ENCODE data around the gene MAP3K12. TPM values are rescaled to one million over a fixed set of nuclear protein-coding genes. Genes with fewer than 3 reads are reported as not detected.
A peak's percentile ranks its signal among the peaks of the same experiment; 100 is the strongest.

Gene MAP3K12
- total RNA-seq, 4 donors from 2014 or later, result 12.6 to 20.1 (median 18.9) TPM

DNA sequence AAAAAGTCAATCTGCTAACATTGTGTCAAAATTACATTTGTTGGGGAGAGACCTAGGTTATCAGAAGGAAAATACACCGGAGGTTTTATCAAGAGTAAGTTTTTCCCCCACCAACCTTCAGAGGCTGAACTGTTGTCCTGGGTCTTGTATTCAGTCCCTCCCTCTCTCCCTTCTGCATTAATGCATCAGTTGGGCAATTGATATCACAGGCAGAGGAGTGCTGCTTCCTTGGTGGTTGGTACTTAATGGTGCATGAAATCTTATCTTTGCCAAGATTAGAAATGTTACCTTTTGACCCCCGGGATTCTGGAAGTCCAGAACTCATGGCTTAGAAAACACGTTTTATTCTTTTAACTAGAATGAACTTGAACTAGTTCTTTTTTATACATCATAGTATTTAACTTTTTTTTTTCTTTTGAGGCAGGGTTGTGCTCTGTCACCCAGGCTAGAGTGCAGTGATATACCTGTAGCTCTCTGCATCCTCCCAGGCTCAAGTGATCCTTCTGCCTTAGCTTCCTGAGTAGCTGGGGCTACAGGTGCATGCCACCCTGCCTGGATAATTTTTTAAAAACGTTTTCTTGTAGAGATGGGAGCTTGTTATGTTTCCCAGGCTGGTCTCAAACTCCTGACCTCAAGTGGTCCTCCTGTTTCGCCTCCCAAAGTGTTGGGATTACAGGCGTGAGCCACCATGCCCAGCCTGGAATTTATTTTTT, 42.4 kb downstream of the MAP3K12 start:
- H3K9me3 ChIP-seq, result no peaks in the 10 kb centered on the region
- intact Hi-C loops (cut with DNase I), result no loop called here

DNA sequence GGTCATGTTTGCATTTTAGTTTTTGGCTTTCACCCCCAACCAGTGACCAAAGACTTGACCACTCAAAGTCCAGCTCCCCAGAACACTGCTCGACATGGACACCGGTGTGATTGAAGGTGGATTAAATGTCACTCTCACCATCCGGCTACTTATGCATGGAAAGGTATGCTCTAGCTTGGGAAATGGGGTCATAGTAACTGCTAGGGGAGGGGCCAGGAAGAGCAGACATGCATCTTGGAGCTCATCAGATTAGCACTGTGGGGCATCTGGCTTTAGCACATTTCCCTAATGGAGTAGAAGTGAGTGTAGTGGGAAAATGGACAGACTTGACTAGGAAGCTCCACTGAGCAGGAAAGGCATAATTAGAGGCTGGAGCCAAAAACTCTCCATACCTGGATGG, 44.6 kb downstream of the MAP3K12 start:
- H3K27me3 ChIP-seq, result no peaks in the 10 kb centered on the region
- intact Hi-C loops (cut with DNase I), result loop anchor here (5.0 kb wide), 1 partner anchor 53 kb away; the partner anchor contains the start of gene NPFF
- WGBS, result 39% methylated on average over 3 of the region's 3 CpGs
- peak overlapping the region in 2 of 4 donors; percentile 6 to 98 for H3K27ac ChIP-seq (replicated peaks in 1 of 4)
- no peaks in the 10 kb centered on the region for H3K9me3 ChIP-seq
- H3K4me1 ChIP-seq, result peaks cover 18 to 36% (median 28%) of the 10 kb centered on the region in 4 donors
- H3K4me3 ChIP-seq, result no peak overlapping the region
- no peak for TF ChIP-seq EP300 (IDR thresholded peaks at IDR 0.05)
- no peak for TF ChIP-seq POLR2A (IDR thresholded peaks at IDR 0.05; ENCODE audit: low read depth)
- TF ChIP-seq POLR2AphosphoS5 (IDR thresholded peaks at IDR 0.05), result no peak
- TF ChIP-seq, protein P1, sequence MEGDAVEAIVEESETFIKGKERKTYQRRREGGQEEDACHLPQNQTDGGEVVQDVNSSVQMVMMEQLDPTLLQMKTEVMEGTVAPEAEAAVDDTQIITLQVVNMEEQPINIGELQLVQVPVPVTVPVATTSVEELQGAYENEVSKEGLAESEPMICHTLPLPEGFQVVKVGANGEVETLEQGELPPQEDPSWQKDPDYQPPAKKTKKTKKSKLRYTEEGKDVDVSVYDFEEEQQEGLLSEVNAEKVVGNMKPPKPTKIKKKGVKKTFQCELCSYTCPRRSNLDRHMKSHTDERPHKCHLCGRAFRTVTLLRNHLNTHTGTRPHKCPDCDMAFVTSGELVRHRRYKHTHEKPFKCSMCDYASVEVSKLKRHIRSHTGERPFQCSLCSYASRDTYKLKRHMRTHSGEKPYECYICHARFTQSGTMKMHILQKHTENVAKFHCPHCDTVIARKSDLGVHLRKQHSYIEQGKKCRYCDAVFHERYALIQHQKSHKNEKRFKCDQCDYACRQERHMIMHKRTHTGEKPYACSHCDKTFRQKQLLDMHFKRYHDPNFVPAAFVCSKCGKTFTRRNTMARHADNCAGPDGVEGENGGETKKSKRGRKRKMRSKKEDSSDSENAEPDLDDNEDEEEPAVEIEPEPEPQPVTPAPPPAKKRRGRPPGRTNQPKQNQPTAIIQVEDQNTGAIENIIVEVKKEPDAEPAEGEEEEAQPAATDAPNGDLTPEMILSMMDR (IDR thresholded peaks at IDR 0.05), result no peak
- H3K36me3 ChIP-seq, result peaks cover 55 to 60% (median 57%) of the 10 kb centered on the region in 4 donors
- DNase-seq (ENCODE audit: extremely low spot score), result no peak

More for the DNA sequence above, 42.4 kb downstream of the MAP3K12 start:
- WGBS, result 73% methylated on average over 6 of the region's 6 CpGs
- Histone ChIP-seq H3K27me3 (no peaks in the 10 kb centered on the region), H3K27ac (replicated peaks in 1 of 4) (no peak overlapping the region), H3K4me1 (peaks cover 35 to 57% (median 45%) of the 10 kb centered on the region in 4 donors), H3K4me3 (no peak overlapping the region), H3K36me3 (peaks cover 74 to 81% (median 78%) of the 10 kb centered on the region in 4 donors)
- no peak for DNase-seq (ENCODE audit: extremely low spot score)
- TF ChIP-seq POLR2AphosphoS5 (IDR thresholded peaks at IDR 0.05) (no peak), POLR2A (IDR thresholded peaks at IDR 0.05; ENCODE audit: low read depth) (no peak), EP300 (IDR thresholded peaks at IDR 0.05) (no peak)
- TF ChIP-seq, protein P1 (IDR thresholded peaks at IDR 0.05), result no peak

DNA sequence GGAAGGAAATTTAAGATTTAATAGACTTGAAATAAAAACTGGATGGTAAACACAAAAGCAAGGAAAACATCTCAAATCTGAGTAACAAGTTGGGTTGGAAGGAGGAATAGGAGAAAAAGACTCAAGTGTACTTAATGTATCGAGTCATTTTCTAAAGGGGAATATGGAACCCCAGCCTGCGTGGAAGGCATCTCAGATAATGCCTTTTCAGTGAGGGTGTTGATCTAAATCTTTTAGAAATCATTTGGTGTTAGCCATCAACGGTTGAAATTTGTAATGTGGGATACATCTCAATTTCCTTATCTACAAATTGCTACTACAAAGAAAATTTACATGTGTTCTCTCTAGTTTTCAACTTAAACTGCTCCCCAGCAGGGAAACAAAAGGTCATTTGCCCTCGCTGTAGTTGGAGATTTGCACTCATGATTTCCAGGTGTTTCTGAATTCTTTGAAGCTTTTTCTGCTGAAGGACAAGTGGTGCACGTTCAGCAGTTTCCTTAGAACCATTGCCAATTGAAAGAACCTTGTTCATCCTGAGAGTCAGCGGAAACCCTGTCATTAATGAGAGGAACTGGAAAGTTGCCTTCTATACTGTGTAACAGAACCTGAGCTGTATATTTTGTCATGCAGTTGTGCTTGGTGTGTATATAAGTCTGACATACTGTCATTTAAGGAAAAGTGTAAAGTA, 45.2 kb downstream of the MAP3K12 start:
- Histone ChIP-seq H3K4me3 (peak overlapping the region; percentile 19 to 84 (median 82)), H3K36me3 (peaks cover 49 to 54% (median 51%) of the 10 kb centered on the region in 4 donors), H3K4me1 (peaks cover 18 to 34% (median 27%) of the 10 kb centered on the region in 4 donors), H3K27ac (replicated peaks in 1 of 4) (peak overlapping the region in 2 of 4 donors; percentile 98), H3K27me3 (no peaks in the 10 kb centered on the region), H3K9me3 (no peaks in the 10 kb centered on the region)
- intact Hi-C loops (cut with DNase I), result loop anchor here (5.0 kb wide), 1 partner anchor 53 kb away; the partner anchor contains the start of gene NPFF
- WGBS, result 22% methylated on average over 6 of the region's 6 CpGs
- TF ChIP-seq, protein P1 (IDR thresholded peaks at IDR 0.05), result no peak
- TF ChIP-seq EP300 (IDR thresholded peaks at IDR 0.05) (no peak), POLR2AphosphoS5 (IDR thresholded peaks at IDR 0.05) (no peak), POLR2A (IDR thresholded peaks at IDR 0.05; ENCODE audit: low read depth) (no peak)
- DNase-seq (ENCODE audit: extremely low spot score), result no peak

DNA sequence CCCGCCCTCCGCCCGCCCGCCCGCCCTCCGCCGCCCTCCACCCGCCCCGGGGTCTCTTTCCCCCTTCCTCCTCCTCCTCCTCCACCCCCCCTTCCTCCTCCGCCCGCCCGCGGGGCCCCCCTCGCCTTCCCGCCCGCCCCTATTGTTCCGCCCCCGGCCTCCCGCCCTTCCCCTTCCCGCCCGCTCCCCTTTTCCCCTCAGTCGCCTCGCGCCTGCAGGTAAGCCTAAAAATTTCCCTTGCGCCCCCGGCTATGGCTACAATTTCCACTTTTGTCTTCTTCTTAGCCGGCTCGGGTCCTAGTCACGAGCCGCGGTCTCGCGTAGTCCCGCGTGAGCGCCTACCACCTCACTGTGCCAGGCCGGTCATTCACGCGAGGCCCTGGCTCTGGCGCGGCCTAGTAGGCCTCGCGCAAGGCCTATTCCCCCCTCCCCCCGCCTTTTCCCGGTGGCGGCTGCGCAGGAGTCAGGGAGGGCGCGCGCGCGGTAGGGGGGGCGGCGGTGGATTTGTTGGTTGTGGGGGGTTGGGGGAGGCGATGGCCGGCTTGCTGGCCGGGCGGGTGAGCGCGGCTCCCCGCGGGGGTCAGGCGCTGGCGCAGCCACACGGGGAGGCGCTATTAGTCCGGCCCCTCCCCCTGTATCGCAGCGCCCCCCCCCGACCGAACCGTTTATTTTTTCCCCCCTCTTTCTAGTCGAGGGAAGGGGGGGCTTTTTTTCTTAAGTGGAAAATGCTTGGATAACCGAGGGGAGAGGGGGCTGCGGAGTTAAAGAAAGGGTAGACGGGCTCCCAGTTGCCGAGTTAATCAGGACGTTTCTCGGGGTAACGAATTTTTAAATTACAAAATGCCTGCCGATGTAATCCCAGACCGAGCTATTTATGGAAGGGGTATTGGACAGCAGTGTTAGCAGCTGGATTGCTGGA, 46.8 kb downstream of the MAP3K12 start:
- Histone ChIP-seq H3K9me3 (no peaks in the 10 kb centered on the region), H3K36me3 (peaks cover 40 to 47% (median 47%) of the 10 kb centered on the region in 4 donors), H3K4me1 (peaks cover 18 to 34% (median 27%) of the 10 kb centered on the region in 4 donors), H3K4me3 (peak overlapping the region; percentile 74 to 84 (median 82)), H3K27ac (replicated peaks in 1 of 4) (peak overlapping the region; percentile 95 to 98 (median 96)), H3K27me3 (no peaks in the 10 kb centered on the region)
- 0% methylated on average over 10 of the region's 82 CpGs for WGBS
- peak; percentile 4 to 74 for TF ChIP-seq POLR2AphosphoS5 (IDR thresholded peaks at IDR 0.05)
- peak; percentile 43 for TF ChIP-seq POLR2A (IDR thresholded peaks at IDR 0.05; ENCODE audit: low read depth)
- TF ChIP-seq, protein P1 (IDR thresholded peaks at IDR 0.05), result peak; percentile 34 to 48 (median 40)
- TF ChIP-seq EP300 (IDR thresholded peaks at IDR 0.05), result no peak
- intact Hi-C loops (cut with DNase I), result loop anchor here (5.0 kb wide), 1 partner anchor 55 kb away; the partner anchor contains the start of gene NPFF
- peak; percentile 98 for DNase-seq (ENCODE audit: extremely low spot score)
